DOHH2 (cell line): ENCODE results near the gene PIK3R2.

ENCODE experiments used
- H3F3A ChIP-seq: fragments of 200-600 bp; sonication (generic), shearing (Covaris generic); 2 replicates; pipeline ENCODE4 v1.6.0; 2016; ENCODE audit warnings: antibody characterized with exemption, mild to moderate bottlenecking; ENCODE audit not compliant: control insufficient read depth, insufficient read depth
- H3K27ac ChIP-seq: fragments of 200-600 bp; sonication (generic); 2 replicates; pipeline ENCODE4 v1.5.1; 2014; ENCODE audit warnings: low read depth, mild to moderate bottlenecking, low read length, moderate library complexity
- H3K27me3 ChIP-seq: fragments of 200-600 bp; sonication (generic); 2 replicates; pipeline ENCODE4 v1.6.1; 2014; ENCODE audit warnings: mild to moderate bottlenecking, low read length, mixed read lengths; ENCODE audit not compliant: control insufficient read depth
- H3K36me3 ChIP-seq: fragments of 200-600 bp; sonication (generic); 2 replicates; pipeline ENCODE4 v1.6.1; 2014; ENCODE audit warnings: mild to moderate bottlenecking, low read length, moderate library complexity, mixed read lengths; ENCODE audit not compliant: control insufficient read depth
- H3K4me1 ChIP-seq: fragments of 200-600 bp; sonication (generic); 2 replicates; pipeline ENCODE4 v1.6.1; 2014; ENCODE audit warnings: mild to moderate bottlenecking, low read length, mixed read lengths; ENCODE audit not compliant: control insufficient read depth
- H3K4me2 ChIP-seq: fragments of 200-600 bp; sonication (generic); 2 replicates; pipeline ENCODE4 v1.6.0; 2014; ENCODE audit warnings: mild to moderate bottlenecking, low read length, moderate library complexity
- H3K4me3 ChIP-seq: fragments of 200-600 bp; sonication (generic); 2 replicates; pipeline ENCODE4 v1.5.1; 2014; ENCODE audit warnings: mild to moderate bottlenecking, low read length, mixed read lengths
- H3K79me2 ChIP-seq: fragments of 200-600 bp; sonication (generic); 2 replicates; pipeline ENCODE4 v1.6.1; 2014; ENCODE audit warnings: mild to moderate bottlenecking, low read length, mixed read lengths; ENCODE audit not compliant: control insufficient read depth
- H3K9me2 ChIP-seq: fragments of 200-600 bp; sonication (generic); replicated peaks from 2 replicates; pipeline ENCODE4 v1.6.1; 2014; ENCODE audit warnings: mild to moderate bottlenecking, low read length, mixed read lengths; ENCODE audit not compliant: control insufficient read depth
- H3K9me3 ChIP-seq: fragments of 200-600 bp; sonication (generic); 2 replicates; pipeline ENCODE4 v1.6.1; 2014; ENCODE audit warnings: antibody characterized with exemption, low read length, mixed read lengths; ENCODE audit not compliant: control insufficient read depth, insufficient read depth
- H4K20me1 ChIP-seq: fragments of 200-600 bp; sonication (generic); 2 replicates; pipeline ENCODE4 v1.6.0; 2014; ENCODE audit warnings: low read depth, mild to moderate bottlenecking, antibody characterized with exemption, low read length, moderate library complexity; ENCODE audit not compliant: control insufficient read depth, insufficient read depth
- EZH2phosphoT487 ChIP-seq: fragments of 200-600 bp; sonication (generic); IDR thresholded peaks from 2 replicates; pipeline ENCODE4 v1.6.1; 2017; ENCODE audit warnings: borderline replicate concordance, mild to moderate bottlenecking, antibody characterized with exemption, low read length, moderate library complexity, mixed read lengths
- TF ChIP-seq, protein P1 (sequence below): fragments of 200-600 bp; sonication (generic); IDR thresholded peaks from one replicate; pipeline ENCODE4 v1.5.1; 2014; ENCODE audit warnings: antibody characterized with exemption, mild to moderate bottlenecking, low read depth, low read length; ENCODE audit not compliant: poor library complexity, severe bottlenecking

The PIK3R2 gene

DNA sequence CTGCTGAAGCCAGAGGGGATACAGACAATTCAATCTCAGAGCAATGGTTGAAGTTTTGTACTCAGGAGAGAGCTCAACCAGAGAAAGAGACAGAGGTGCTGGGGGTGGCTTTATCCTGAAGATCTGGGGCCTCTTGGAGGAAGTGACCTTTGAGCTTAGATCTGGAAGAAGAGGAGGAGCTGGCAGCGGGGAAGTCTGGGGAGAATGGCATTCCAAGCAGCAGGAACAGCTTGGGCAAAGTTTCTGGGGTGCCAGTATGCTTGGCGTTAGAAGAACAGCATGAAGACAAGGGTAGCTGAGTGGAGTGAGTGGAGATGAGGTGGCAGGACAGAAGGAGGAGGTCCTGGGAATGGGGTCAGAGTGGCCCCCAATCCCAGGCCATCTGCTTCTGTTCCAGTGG is 44.1 kb upstream of the PIK3R2 start:
- no peaks in the 10 kb centered on the region for H3K9me2 ChIP-seq
- no peaks in the 10 kb centered on the region for H3K27me3 ChIP-seq
- H3K27ac ChIP-seq = peak overlapping the region; percentile 50
- no peaks in the 10 kb centered on the region for H4K20me1 ChIP-seq
- peaks cover 25% of the 10 kb centered on the region for H3F3A ChIP-seq
- H3K4me2 ChIP-seq = peak overlapping the region; percentile 99
- no peaks in the 10 kb centered on the region for H3K9me3 ChIP-seq
- no peaks in the 10 kb centered on the region for H3K79me2 ChIP-seq
- H3K36me3 ChIP-seq = peaks cover 15% of the 10 kb centered on the region
- H3K4me3 ChIP-seq = peak overlapping the region; percentile 87
- H3K4me1 ChIP-seq = peaks cover 72% of the 10 kb centered on the region
- TF ChIP-seq, protein P1, sequence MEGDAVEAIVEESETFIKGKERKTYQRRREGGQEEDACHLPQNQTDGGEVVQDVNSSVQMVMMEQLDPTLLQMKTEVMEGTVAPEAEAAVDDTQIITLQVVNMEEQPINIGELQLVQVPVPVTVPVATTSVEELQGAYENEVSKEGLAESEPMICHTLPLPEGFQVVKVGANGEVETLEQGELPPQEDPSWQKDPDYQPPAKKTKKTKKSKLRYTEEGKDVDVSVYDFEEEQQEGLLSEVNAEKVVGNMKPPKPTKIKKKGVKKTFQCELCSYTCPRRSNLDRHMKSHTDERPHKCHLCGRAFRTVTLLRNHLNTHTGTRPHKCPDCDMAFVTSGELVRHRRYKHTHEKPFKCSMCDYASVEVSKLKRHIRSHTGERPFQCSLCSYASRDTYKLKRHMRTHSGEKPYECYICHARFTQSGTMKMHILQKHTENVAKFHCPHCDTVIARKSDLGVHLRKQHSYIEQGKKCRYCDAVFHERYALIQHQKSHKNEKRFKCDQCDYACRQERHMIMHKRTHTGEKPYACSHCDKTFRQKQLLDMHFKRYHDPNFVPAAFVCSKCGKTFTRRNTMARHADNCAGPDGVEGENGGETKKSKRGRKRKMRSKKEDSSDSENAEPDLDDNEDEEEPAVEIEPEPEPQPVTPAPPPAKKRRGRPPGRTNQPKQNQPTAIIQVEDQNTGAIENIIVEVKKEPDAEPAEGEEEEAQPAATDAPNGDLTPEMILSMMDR = no peak
- no peak for TF ChIP-seq EZH2phosphoT487

DNA sequence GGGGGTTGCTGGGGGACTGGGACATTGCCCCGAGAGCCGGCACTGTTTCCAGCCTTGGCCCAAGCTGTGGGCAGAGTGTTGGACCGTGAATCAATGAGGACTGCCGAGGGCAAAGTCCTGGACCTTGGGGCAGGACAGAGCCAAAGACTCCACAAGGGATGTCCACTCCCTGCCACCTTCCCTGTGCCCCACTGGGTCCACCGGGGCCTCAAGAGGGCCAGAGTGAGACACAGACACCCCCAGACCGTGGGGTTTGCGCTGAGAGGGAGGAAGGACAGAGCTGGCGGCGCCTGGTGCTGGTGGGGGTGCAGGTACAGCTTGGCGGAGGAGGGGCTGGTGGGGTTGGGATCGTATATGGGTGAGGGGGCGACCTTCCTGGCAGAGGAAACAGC is 43.6 kb upstream of the PIK3R2 start:
- Histone ChIP-seq H3K27ac (peak overlapping the region; percentile 50; the same call in 1 of the 2 replicates), H3K79me2 (no peaks in the 10 kb centered on the region), H3F3A (peaks cover 25% of the 10 kb centered on the region), H3K27me3 (no peaks in the 10 kb centered on the region), H4K20me1 (no peaks in the 10 kb centered on the region), H3K4me3 (peak overlapping the region; percentile 87), H3K4me2 (peak overlapping the region; percentile 99), H3K9me3 (no peaks in the 10 kb centered on the region), H3K4me1 (peaks cover 68% of the 10 kb centered on the region), H3K36me3 (peaks cover 16% of the 10 kb centered on the region), H3K9me2 (no peaks in the 10 kb centered on the region)
- TF ChIP-seq EZH2phosphoT487 = no peak
- TF ChIP-seq, protein P1 = no peak

DNA sequence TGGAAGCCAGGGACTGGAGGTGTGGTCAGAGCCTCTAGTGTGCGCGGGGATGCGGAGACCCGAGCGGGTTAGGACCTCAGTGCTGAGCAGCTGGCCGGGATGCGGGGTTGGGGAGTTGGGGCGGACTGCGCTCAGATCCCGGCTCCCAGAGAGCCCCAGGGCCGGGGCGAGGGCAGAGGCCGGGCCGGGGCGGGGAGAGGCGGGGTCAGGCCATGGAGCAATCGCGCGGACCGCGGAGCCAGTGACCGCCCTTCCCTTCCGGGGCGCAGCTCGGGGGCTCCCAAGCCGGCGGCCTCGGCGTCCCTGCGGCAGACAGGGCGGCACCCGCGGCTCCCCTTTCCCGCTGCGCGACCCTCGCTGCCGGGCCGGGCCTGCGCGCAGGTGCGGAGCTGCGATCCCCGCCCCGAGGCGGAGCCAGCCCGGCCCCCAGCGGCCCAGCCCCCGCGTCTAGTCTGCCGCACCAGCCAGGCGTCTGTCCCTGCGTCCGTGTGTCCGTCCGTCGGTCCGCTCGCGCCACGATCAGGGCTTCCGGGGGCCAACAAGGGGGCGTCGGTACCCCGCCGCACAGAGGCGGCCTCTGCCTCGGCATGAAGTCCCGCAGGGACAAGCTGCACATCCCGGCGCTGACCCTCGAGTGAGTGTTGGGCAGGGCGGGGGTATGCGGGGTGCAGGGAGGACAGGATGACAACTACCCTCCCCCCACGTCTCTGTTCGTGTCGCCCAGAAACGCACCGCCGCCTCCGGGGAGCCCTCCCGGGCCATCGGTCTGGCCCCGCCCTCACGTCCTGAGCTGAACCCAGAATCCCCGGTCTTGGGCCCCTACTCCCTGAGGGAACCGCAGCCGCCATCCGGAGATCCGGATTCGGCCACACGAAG is 43.0 kb upstream of the PIK3R2 start:
- H3K4me1 ChIP-seq = peaks cover 61% of the 10 kb centered on the region
- H3K79me2 ChIP-seq = no peaks in the 10 kb centered on the region
- no peaks in the 10 kb centered on the region for H3K9me3 ChIP-seq
- H3K9me2 ChIP-seq = no peaks in the 10 kb centered on the region
- H3K27ac ChIP-seq = 0 out of 2 replicates have a peak overlapping the region, but pooled peaks have one; percentile 50
- peak overlapping the region; percentile 87 for H3K4me3 ChIP-seq
- TF ChIP-seq, protein P1 = no peak
- TF ChIP-seq EZH2phosphoT487 = no peak
- H3K4me2 ChIP-seq = peak overlapping the region; percentile 99
- H4K20me1 ChIP-seq = no peaks in the 10 kb centered on the region
- peaks cover 25% of the 10 kb centered on the region for H3F3A ChIP-seq
- peaks cover 16% of the 10 kb centered on the region for H3K36me3 ChIP-seq
- H3K27me3 ChIP-seq = no peaks in the 10 kb centered on the region
